Activated naive CD4-positive, alpha-beta T cell treated with anti-CD3 and anti-CD28 coated beads for 36 hours (primary cell): ENCODE data around the gene AHSP. TPM values are rescaled to one million over a fixed set of nuclear protein-coding genes. Genes with fewer than 3 reads are reported as not detected.
"Not testable (repeated sequence)": the region's sequence is repeated elsewhere in the genome, so short reads cannot be mapped to it uniquely, and the experiment has no call there.

Source experiments
- CTCF ChIA-PET: fragments of 350-600 bp; sonication (Branson Sonifier 250); formaldehyde crosslinking; loops from one replicate; lab custom pipeline; 2021; ENCODE audit warnings: antibody characterized with exemption; lab: Charles Lee
- DNase-seq: peaks from one replicate; pipeline ENCODE4 v3.0.0-alpha.2; 2020
- H3K27ac Mint-ChIP-seq: one replicate; pipeline ENCODE4 v1.8.0; 2021; ENCODE audit warnings: mild to moderate bottlenecking, mixed read lengths
- H3K27me3 Mint-ChIP-seq: one replicate; pipeline ENCODE4 v1.8.0; 2021; ENCODE audit warnings: low read depth, mixed read lengths
- H3K36me3 Mint-ChIP-seq: one replicate; pipeline ENCODE4 v1.8.0; 2021; ENCODE audit warnings: low read depth, mixed read lengths
- H3K4me1 Mint-ChIP-seq: one replicate; pipeline ENCODE4 v1.8.0; 2021; ENCODE audit warnings: low read depth, mixed read lengths
- H3K4me3 Mint-ChIP-seq: one replicate; pipeline ENCODE4 v1.8.0; 2021; ENCODE audit warnings: mild to moderate bottlenecking, moderate library complexity, mixed read lengths
- H3K9me3 Mint-ChIP-seq: one replicate; pipeline ENCODE4 v1.8.0; 2021; ENCODE audit warnings: mixed read lengths
- intact Hi-C: fragments of 100-400 bp; cut with micrococcal nuclease; formaldehyde crosslinking; loops from one replicate; pipeline ENCODE4 v1.15.1; 2023
- total RNA-seq, 2 experiments: library from RNA; stranded (reverse); gene quantifications; one replicate each; pipeline ENCODE4 v1.2.3, GENCODE V29; 2021

The AHSP gene
- total RNA-seq, 2 experiments from 2014 or later = not detected

GRCh38 chr16:31538243-31538598 lies 10.5 kb downstream of the AHSP start:
- H3K4me1 Mint-ChIP-seq, DNase-seq, H3K36me3 Mint-ChIP-seq, H3K4me3 Mint-ChIP-seq, CTCF ChIA-PET, H3K27ac Mint-ChIP-seq, intact Hi-C loops: not testable (repeated sequence)
- peaks cover 11% of the 10 kb centered on the region for H3K9me3 Mint-ChIP-seq
- H3K27me3 Mint-ChIP-seq = peaks cover 27% of the 10 kb centered on the region

DNA sequence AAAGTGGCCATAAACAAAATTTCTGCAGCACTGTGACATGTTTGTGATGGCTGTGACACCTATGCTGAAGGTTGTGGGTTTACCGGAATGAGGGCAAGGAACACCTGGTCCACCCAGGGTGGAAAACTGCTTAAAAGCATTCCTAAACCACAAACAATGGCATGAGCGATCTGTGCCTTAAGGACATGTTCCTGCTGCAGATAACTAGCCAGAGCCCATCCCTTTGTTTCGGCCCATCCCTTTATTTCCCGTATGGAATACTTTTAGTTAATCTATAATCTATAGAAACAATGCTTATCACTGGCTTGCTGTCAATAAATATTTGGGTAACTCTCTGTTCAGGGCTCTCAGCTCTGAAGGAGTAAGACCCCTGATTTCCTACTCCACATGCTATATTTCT lies 12.1 kb downstream of the AHSP start:
- H3K27ac Mint-ChIP-seq, H3K4me3 Mint-ChIP-seq, H3K36me3 Mint-ChIP-seq, DNase-seq, H3K4me1 Mint-ChIP-seq, intact Hi-C loops: not testable (repeated sequence)
- Mint-ChIP-seq H3K9me3 (peaks cover 11% of the 10 kb centered on the region), H3K27me3 (peaks cover 27% of the 10 kb centered on the region)
- CTCF ChIA-PET = interaction anchor here (0.6 to 0.9 kb wide), 2 partner anchors 9 to 32 kb away, joined by 3 read pairs; no protein-coding TSS in a partner anchor

GRCh38 chr16:31542763-31543162 lies 15.1 kb downstream of the AHSP start:
- Mint-ChIP-seq H3K36me3 (peaks cover 5% of the 10 kb centered on the region), H3K4me1 (peaks cover 4% of the 10 kb centered on the region), H3K27ac (no peak overlapping the region), H3K9me3 (peaks cover 11% of the 10 kb centered on the region), H3K27me3 (peaks cover 16% of the 10 kb centered on the region), H3K4me3 (no peak overlapping the region)
- CTCF ChIA-PET = no interaction called here
- DNase-seq = no peak
- intact Hi-C loops = no loop called here

DNA sequence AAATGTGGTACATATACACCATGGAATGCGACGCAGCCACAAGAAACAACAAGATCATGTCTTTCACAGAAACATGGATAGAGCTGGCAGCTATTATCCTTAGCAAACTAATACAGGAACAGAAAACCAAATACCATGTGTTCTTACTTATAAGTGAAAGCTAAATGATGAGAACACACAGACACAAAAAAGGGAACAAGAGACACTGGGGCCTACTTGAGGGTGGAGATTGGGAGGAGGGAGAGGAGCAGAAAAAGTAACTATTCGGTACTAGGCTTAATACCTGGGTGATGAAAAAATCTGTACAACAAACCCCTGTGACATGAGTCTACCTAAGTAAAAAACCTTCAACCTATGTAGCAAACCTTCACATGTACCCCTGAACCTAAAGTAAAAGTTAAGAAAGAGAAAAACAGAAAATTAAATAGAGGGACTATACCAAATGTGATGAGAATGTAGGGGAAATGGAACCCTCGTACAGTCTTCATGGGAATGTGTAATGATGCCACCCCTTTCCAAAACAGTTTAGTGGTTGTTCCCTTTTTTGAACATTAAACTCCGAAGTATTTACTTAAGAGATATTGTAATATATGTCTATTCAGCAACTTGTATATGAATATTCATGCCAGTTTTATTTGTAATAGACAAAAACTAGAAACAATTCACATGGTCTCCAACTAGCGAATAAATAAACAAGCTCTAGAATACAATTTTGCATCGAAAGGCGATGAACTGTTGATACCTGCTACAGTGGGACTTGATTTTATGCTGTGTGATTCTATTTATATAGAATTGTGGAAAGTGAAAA lies 33.9 kb downstream of the AHSP start:
- Mint-ChIP-seq H3K9me3 (no peaks in the 10 kb centered on the region), H3K4me3 (no peak overlapping the region), H3K27me3 (peaks cover 13% of the 10 kb centered on the region), H3K36me3 (no peaks in the 10 kb centered on the region), H3K4me1 (no peaks in the 10 kb centered on the region), H3K27ac (no peak overlapping the region)
- CTCF ChIA-PET = no interaction called here
- no peak for DNase-seq
- intact Hi-C loops = no loop called here

DNA sequence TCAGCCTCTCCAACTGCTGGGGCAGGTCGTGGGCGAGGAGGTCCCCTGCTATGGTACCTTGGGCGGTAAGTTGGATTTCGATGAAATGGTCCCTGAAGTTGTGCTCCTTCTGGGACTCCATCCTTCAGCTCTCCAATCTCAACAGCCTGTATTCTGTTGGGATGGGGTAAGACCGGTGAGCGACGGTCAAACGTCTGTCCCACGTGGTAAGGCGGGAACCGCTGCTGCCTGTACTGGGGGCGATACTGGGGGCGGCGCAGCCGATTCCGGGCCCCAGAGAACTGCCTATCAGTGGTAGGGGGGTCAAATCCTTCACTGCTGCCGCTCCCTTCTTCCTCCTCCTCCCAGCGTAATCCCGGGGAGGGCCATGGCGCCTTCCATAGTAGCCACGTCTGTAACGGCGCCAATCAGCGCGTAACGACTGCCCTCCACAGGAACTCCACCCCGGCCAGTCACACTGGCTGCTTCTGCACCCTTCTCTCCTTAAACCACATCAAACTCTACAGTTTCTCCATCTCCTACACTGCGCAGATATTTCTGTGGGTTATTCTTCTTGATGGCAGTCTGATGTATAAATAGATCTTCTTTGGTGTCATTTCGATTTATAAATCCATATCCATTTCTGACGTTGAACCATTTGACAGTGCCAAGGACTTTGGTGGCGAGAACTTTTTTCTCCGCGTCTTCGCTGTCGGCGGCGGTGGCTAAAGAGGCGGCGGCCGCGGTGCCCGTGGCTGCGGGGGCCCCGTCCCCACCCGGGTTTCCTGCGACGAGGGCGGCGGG lies 41.1 kb downstream of the AHSP start:
- CTCF ChIA-PET = no interaction called here
- Mint-ChIP-seq H3K36me3 (peaks cover 3% of the 10 kb centered on the region), H3K4me3 (peak overlapping the region; percentile 37), H3K27me3 (peaks cover 40% of the 10 kb centered on the region), H3K9me3 (peaks cover 1% of the 10 kb centered on the region), H3K4me1 (peaks cover 7% of the 10 kb centered on the region), H3K27ac (no peak overlapping the region)
- intact Hi-C loops = loop anchor here (5.0 kb wide), 1 partner anchor 111 kb away; the partner anchor contains the start of gene ARMC5
- peak; percentile 34 for DNase-seq

DNA sequence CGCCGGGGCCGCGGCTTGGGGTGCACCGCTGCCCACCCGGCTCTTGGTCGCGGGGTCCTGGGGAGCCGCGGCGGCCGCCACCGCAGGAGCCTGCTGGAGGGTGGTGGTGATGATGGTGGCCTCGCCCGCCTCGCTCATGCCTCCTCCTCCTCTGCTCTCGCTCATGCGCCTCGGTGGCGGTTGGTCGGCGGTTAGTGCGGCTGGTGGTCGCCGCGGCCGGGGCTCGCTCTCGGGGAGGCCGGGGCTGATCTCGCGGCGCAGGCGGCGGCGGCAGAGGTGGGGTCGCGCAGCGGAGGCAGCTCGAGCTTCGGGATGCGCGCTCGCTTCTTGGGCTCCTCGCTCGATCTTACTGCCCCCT lies 41.6 kb downstream of the AHSP start:
- Mint-ChIP-seq H3K4me1 (peaks cover 7% of the 10 kb centered on the region), H3K4me3 (no peak overlapping the region), H3K27ac (no peak overlapping the region), H3K36me3 (peaks cover 3% of the 10 kb centered on the region), H3K27me3 (peaks cover 40% of the 10 kb centered on the region), H3K9me3 (peaks cover 1% of the 10 kb centered on the region)
- intact Hi-C loops = loop anchor here (5.0 kb wide), 1 partner anchor 112 kb away; the partner anchor contains the start of gene ARMC5
- CTCF ChIA-PET = no interaction called here
- no peak for DNase-seq

- peaks cover 5% of the 10 kb centered on the region for H3K36me3 Mint-ChIP-seq
- H3K9me3 Mint-ChIP-seq = peaks cover 14% of the 10 kb centered on the region
- CTCF ChIA-PET = no interaction called here
- H3K4me1 Mint-ChIP-seq = peaks cover 7% of the 10 kb centered on the region
- no peak overlapping the region for H3K27ac Mint-ChIP-seq
- intact Hi-C loops = no loop called here
- no peak for DNase-seq
- no peak overlapping the region for H3K4me3 Mint-ChIP-seq
- H3K27me3 Mint-ChIP-seq = peaks cover 32% of the 10 kb centered on the region
Observed at GRCh38 chr16:31572821-31573220, 45.1 kb downstream of the AHSP start.

GRCh38 chr16:31574159-31574558 lies 46.5 kb downstream of the AHSP start:
- H3K4me3 Mint-ChIP-seq, H3K4me1 Mint-ChIP-seq, H3K27ac Mint-ChIP-seq, DNase-seq, intact Hi-C loops, H3K36me3 Mint-ChIP-seq, CTCF ChIA-PET: not testable (repeated sequence)
- Mint-ChIP-seq H3K9me3 (peaks cover 22% of the 10 kb centered on the region), H3K27me3 (peaks cover 22% of the 10 kb centered on the region)

DNA sequence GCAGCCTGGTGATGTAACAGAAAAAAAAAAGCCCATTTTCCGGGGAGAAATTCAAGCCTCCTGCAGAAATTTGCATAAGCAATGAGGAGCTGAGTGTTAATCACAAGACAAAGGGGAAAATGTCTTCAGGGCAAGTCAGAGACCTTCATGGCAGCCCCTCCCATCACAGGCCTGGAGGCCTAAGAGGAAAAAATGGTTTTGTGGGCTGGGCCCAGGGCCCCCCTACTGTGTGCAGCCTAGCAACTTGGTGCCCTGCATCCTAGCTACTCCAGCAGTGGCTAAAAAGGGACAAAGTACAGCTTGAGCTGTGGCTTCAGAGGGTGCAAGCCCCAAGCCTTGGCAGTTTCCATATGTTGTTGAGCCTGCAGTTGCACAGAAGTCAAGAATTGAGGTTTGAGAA lies 49.7 kb downstream of the AHSP start:
- CTCF ChIA-PET = no interaction called here
- Mint-ChIP-seq H3K27ac (no peak overlapping the region), H3K9me3 (peaks cover 33% of the 10 kb centered on the region), H3K4me3 (no peak overlapping the region), H3K36me3 (peaks cover 10% of the 10 kb centered on the region), H3K4me1 (no peaks in the 10 kb centered on the region), H3K27me3 (peaks cover 5% of the 10 kb centered on the region)
- no peak for DNase-seq
- intact Hi-C loops = no loop called here

Other genes starting within 250 kb of the AHSP start
- gene ITGAX, start 172.7 kb upstream of the AHSP start, total RNA-seq = 1 to 10 TPM; 2.4 to 2.9 TPM
- gene ITGAD, start 134.6 kb upstream of the AHSP start, total RNA-seq = not detected
- gene COX6A2, start 99.5 kb upstream of the AHSP start, total RNA-seq = not detected
- gene ZNF843, start 85.1 kb upstream of the AHSP start, total RNA-seq = under 1 TPM; 0.12 to 0.14 TPM
- 1 to 10 TPM; 6.3 to 6.7 TPM for gene ARMC5, start 68.4 kb upstream of the AHSP start, total RNA-seq
- under 1 TPM in 1 of 2 experiments, not detected in 1; 0.12 TPM for gene TGFB1I1, start 55.7 kb upstream of the AHSP start, total RNA-seq
- not detected for gene SLC5A2, start 44.8 kb upstream of the AHSP start, total RNA-seq
- gene RUSF1, start 19.5 kb upstream of the AHSP start, total RNA-seq = 10 to 100 TPM; 24.0 to 26.0 TPM